Measurements from ENCODE around the gene MBTPS2. TPM values are rescaled to one million over a fixed set of nuclear protein-coding genes. Genes with fewer than 3 reads are reported as not detected.

Gene MBTPS2
- total RNA-seq, 1 donor from 2014 or later = 15.2 TPM

DNA sequence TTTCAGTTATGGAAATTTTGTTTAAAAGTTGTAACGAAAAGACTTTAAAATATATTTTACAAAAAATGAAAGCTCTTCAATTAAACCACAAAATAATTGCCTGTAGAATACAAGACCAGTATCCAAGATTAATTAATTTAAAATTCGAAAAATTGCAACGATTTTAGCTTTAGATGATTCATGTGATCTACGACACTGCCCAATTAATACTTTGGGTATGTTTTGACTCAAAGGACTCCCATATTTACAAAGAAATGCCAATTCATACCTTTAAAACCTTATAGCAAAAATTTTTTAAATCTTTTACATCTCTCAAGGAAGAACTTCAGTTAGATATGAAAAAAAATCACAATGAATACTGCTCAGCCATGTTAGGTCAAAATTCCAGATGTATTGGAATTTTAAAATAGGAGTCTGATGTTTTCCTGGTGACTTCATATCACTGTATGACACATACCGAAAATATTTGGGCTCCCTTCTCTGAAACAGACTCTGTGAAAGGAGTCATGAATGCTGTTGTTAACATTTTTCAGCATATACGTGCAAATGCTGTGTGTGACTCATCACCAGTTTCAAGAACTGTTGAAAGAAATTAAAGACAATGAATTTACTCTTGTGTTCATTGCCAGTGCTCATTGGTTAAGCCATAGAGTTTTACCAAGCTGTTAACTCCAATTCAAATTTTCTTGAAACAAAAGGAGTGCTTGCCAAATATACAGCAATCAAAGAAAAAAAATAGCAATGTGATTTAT, 87.3 kb downstream of the MBTPS2 start:
- intact Hi-C loops (cut with DNase I) = no loop called here
- peak; percentile 58 for ATAC-seq
- no peak for DNase-seq (ENCODE audit: low spot score)

DNA sequence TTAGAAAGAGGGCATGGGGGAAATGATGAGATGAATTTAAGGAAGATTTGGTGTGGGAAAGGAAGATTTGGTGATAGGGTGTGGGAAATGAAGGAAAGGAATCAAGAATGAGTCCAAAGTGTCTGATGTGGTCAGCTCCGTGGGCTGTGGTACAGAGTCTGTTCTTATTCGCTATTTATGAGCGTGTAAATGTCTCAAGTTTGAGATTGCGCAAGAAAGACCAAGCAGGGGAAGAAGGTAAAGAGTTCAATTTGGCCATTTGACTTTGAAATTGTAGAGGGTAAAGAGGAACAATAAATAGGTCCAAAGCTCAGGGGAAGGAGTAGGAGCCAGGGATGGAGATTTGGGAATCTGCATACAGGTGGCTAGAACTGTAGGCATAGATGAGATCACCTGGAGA, 89.8 kb downstream of the MBTPS2 start:
- ATAC-seq (no peak), DNase-seq (ENCODE audit: low spot score) (no peak)
- intact Hi-C loops (cut with DNase I) = no loop called here

DNA sequence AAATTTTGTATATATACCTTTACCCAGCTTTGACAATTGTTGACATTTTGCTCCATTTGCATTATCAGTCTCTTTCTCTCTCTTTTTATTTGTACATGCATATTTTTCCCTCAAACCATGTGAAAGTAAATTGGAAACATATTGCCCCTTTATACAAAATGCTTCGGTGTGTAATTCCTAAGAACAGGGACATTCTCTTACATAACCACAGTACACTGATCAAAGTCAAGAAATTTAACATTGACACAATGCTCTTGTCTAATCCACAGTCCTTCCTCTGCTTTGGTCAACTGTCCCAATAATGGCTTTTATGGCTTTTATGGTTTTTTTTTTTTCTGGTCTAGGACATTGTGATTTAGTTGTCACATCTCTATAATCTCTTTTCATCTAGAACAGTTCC, 91.6 kb downstream of the MBTPS2 start:
- DNase-seq (ENCODE audit: low spot score) = no peak
- ATAC-seq = no peak
- intact Hi-C loops (cut with DNase I) = no loop called here

DNA sequence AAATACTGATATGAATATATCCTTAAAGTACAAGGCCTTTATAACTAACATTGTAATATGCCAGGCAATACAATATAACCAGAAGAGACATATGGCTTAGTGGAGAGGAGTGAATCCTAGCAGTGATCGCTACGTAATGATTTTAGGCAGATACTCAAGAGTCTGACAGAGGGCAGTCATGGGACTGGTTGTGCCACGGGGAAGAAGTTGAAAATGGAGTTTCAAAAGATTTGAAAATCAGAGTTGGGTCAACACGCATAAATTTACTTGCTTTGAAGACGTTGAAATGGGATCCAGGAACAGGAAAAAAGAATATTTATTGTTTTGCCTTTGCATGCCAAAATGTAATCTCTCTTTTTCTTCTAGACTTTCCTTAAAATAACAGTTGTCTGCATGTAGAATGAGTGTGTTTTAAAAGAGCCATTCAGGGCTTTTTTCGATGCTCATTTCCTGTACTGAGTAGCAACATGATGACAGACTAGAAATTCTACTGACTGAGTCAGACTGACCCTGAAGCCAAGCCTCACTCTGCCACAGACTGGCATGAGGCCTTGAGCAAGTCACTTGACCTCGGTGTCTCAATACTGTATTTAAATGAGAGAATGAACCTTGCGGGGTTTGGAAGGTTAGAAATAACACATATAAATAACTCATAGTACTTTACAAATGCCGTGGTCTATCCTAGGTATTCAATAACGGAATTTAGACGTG, 93.0 kb downstream of the MBTPS2 start:
- DNase-seq (ENCODE audit: low spot score) (no peak), ATAC-seq (peak; percentile 68)
- intact Hi-C loops (cut with DNase I) = no loop called here

DNA sequence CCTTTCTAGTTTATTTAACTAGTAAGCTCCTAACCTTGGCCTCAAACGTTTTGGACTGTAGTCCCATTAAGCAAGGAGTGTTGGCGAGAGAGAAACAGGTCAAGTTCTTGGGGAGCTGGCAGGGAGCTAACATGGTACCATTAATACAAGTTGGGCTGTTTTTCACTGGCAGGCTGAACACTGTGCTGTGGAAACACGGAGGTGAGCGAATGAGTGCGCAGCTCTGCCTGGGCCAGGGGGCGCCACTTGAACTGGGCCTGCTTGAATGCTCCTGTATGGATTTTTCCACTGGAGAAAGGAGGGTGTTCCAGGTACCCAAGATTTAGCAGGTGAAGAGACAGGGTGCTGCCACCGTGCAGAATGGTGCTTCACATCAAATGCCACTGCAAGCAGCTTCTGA, 93.7 kb downstream of the MBTPS2 start:
- intact Hi-C loops (cut with DNase I) = no loop called here
- no peak for DNase-seq (ENCODE audit: low spot score)
- ATAC-seq = no peak

DNA sequence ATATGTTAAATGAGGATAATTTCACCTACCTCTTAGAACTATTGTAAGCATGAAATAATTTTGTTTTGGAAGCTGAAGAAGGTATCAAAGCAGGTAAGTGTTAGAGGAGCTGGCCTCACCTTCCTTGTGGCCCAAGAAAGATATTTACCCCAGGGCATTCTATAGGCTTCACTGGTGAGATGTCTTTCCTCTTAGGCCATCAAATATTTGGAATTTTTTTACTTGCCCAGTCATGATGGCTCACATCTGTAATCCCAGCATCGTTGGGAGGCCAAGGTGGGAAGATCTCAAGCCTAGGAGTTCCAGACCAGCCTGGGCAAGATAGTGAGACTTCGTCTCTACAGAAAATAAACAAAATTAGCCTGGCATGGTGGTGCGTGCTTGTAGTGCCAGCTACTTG, 95.0 kb downstream of the MBTPS2 start:
- ATAC-seq (no peak), DNase-seq (ENCODE audit: low spot score) (no peak)
- intact Hi-C loops (cut with DNase I) = no loop called here

Other genes starting within 250 kb of the MBTPS2 start
- 0.09 TPM for gene KLHL34, start 181.3 kb upstream of the MBTPS2 start, total RNA-seq
- gene SMPX, start 81.5 kb upstream of the MBTPS2 start, total RNA-seq = not detected
- gene YY2, start 16.4 kb downstream of the MBTPS2 start, total RNA-seq = 2.1 TPM
- 40.0 TPM for gene SMS, start 101.1 kb downstream of the MBTPS2 start, total RNA-seq
- 0.09 TPM for gene PHEX, start 192.7 kb downstream of the MBTPS2 start, total RNA-seq

Data from sciatic nerve (tissue), 2 donors.